ENCODE results near the gene HYCC1.

GRCh38 chr7:23027261-23027660, 13.3 kb upstream of the HYCC1 start:
- TF ChIP-seq, protein P1, sequence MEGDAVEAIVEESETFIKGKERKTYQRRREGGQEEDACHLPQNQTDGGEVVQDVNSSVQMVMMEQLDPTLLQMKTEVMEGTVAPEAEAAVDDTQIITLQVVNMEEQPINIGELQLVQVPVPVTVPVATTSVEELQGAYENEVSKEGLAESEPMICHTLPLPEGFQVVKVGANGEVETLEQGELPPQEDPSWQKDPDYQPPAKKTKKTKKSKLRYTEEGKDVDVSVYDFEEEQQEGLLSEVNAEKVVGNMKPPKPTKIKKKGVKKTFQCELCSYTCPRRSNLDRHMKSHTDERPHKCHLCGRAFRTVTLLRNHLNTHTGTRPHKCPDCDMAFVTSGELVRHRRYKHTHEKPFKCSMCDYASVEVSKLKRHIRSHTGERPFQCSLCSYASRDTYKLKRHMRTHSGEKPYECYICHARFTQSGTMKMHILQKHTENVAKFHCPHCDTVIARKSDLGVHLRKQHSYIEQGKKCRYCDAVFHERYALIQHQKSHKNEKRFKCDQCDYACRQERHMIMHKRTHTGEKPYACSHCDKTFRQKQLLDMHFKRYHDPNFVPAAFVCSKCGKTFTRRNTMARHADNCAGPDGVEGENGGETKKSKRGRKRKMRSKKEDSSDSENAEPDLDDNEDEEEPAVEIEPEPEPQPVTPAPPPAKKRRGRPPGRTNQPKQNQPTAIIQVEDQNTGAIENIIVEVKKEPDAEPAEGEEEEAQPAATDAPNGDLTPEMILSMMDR (conservative IDR thresholded peaks at IDR 0.05 in 1 of 2, IDR thresholded peaks at IDR 0.05 in 1 of 2; ENCODE audit: extremely low read depth in 1 of 2, insufficient read depth in 1 of 2, low read depth in 1 of 2, low read length in 2 of 2), result no peak
- no peak for TF ChIP-seq EZH2 (IDR thresholded peaks at IDR 0.05; ENCODE audit: borderline replicate concordance, low read length)
